Measurements from ENCODE around the gene RABL2B. TPM values are rescaled to one million over a fixed set of nuclear protein-coding genes. Genes with fewer than 3 reads are reported as not detected.

Gene RABL2B
- polyA plus RNA-seq, 4 donors: 7.6 to 31.3 (median 12.7) TPM

Other genes starting within 250 kb of the RABL2B start
- gene KLHDC7B, start 237.7 kb downstream of the RABL2B start, polyA plus RNA-seq: under 1 TPM in 2 of 4 donors, not detected in 2; 0.10 to 0.28 TPM
- under 1 TPM in 1 of 4 donors, not detected in 3; 0.33 TPM for gene SYCE3, start 220.7 kb downstream of the RABL2B start, polyA plus RNA-seq
- 100 to 1,000 TPM in 1 of 4 donors, 10 to 100 TPM in 3; 14.6 to 115 (median 42.4) TPM for gene CPT1B, start 205.2 kb downstream of the RABL2B start, polyA plus RNA-seq
- gene CHKB, start 200.8 kb downstream of the RABL2B start, polyA plus RNA-seq: 100 to 1,000 TPM in 3 of 4 donors, 10 to 100 TPM in 1; 61.2 to 371 (median 223) TPM
- gene MAPK8IP2, start 182.8 kb downstream of the RABL2B start, polyA plus RNA-seq: 1 to 10 TPM in 2 of 4 donors, under 1 TPM in 2; 0.22 to 3.5 (median 0.82) TPM
- gene ARSA, start 155.5 kb downstream of the RABL2B start, polyA plus RNA-seq: 10 to 100 TPM; 28.2 to 85.9 (median 71.3) TPM
- gene SHANK3, start 110.8 kb downstream of the RABL2B start, polyA plus RNA-seq: 10 to 100 TPM in 2 of 4 donors, under 1 TPM in 2; 0.27 to 19.6 (median 5.2) TPM
- 1 to 10 TPM in 1 of 4 donors, under 1 TPM in 1, not detected in 2; 0.25 to 1.1 TPM for gene ACR, start 45.4 kb downstream of the RABL2B start, polyA plus RNA-seq